DOHH2 (cell line): ENCODE results near the gene MAG.

Experiments used
- EZH2phosphoT487 ChIP-seq: fragments of 200-600 bp; sonication (generic); IDR thresholded peaks from 2 replicates; pipeline ENCODE4 v1.6.1; 2017; ENCODE audit warnings: borderline replicate concordance, mild to moderate bottlenecking, antibody characterized with exemption, low read length, moderate library complexity, mixed read lengths
- TF ChIP-seq, protein P1 (sequence below): fragments of 200-600 bp; sonication (generic); IDR thresholded peaks from one replicate; pipeline ENCODE4 v1.5.1; 2014; ENCODE audit warnings: antibody characterized with exemption, mild to moderate bottlenecking, low read depth, low read length; ENCODE audit not compliant: poor library complexity, severe bottlenecking

DNA sequence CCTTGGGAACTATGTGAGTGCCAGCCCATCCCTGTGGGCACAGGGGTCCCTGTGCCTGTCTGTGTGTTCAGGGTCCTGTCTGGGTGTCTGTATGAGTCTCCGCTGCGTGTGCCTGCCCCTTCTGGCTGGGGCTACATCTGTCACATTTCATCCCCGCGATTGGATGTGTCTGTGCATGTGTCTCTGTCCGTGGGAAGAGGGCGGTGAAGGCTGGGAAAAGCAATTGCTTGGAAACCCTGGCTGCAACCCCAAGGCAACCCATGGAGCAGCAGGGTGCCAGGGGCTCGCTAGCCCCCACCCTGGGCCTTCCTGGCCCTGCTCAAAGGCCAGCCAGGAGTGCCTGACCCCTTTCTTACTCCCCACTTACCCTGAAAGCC lies 1.4 kb downstream of the MAG start:
- TF ChIP-seq EZH2phosphoT487, result no peak
- TF ChIP-seq, protein P1, sequence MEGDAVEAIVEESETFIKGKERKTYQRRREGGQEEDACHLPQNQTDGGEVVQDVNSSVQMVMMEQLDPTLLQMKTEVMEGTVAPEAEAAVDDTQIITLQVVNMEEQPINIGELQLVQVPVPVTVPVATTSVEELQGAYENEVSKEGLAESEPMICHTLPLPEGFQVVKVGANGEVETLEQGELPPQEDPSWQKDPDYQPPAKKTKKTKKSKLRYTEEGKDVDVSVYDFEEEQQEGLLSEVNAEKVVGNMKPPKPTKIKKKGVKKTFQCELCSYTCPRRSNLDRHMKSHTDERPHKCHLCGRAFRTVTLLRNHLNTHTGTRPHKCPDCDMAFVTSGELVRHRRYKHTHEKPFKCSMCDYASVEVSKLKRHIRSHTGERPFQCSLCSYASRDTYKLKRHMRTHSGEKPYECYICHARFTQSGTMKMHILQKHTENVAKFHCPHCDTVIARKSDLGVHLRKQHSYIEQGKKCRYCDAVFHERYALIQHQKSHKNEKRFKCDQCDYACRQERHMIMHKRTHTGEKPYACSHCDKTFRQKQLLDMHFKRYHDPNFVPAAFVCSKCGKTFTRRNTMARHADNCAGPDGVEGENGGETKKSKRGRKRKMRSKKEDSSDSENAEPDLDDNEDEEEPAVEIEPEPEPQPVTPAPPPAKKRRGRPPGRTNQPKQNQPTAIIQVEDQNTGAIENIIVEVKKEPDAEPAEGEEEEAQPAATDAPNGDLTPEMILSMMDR, result no peak
